Mesodermal cell (in vitro differentiated cells): ENCODE results near the gene ARHGEF7.

Source experiments
- H3K27ac ChIP-seq: 2 replicates; pipeline ENCODE4 v1.7.0; 2013; ENCODE audit warnings: mild to moderate bottlenecking, low read depth, low read length, moderate library complexity; ENCODE audit not compliant: severe bottlenecking
- H3K36me3 ChIP-seq: 2 replicates; pipeline ENCODE4 v1.7.1; 2013; ENCODE audit warnings: mild to moderate bottlenecking, low read length, moderate library complexity; ENCODE audit not compliant: control insufficient read depth, insufficient read depth
- H3K4me1 ChIP-seq: one replicate; pipeline ENCODE4 v1.7.1; 2013; ENCODE audit warnings: mild to moderate bottlenecking, low read length; ENCODE audit not compliant: insufficient read depth, control insufficient read depth, poor library complexity, severe bottlenecking
- H3K4me3 ChIP-seq: 2 replicates; pipeline ENCODE4 v1.7.0; 2013; ENCODE audit warnings: low read length, control low read depth, mild to moderate bottlenecking; ENCODE audit not compliant: insufficient read depth, poor library complexity, severe bottlenecking; ENCODE audit errors: extremely low read depth
- H3K9me3 ChIP-seq: 2 replicates; pipeline ENCODE4 v1.7.1; 2013; ENCODE audit warnings: mild to moderate bottlenecking, low read length, moderate library complexity; ENCODE audit not compliant: control insufficient read depth
- WGBS, 2 experiments: methylation state at CpG; one replicate each; pipeline ENCODE4 v1.1.5; 2013; ENCODE audit warnings: missing lambda C conversion rate in 2 of 2; ENCODE audit not compliant: insufficient coverage in 2 of 2; 5-methylcytosine and 5-hydroxymethylcytosine counted together

Gene ARHGEF7

GRCh38 chr13:111278258-111278657 lies 163.1 kb downstream of the ARHGEF7 start:
- WGBS, 2 experiments, result 93 to 100% methylated on average over 7 to 10 of the region's 10 CpGs

GRCh38 chr13:111278743-111279652 lies 163.9 kb downstream of the ARHGEF7 start:
- 96 to 98% methylated on average over 14 to 16 of the region's 17 CpGs for WGBS, 2 experiments
- Histone ChIP-seq H3K27ac (no peak overlapping the region), H3K4me3 (no peak overlapping the region), H3K9me3 (no peaks in the 10 kb centered on the region), H3K4me1 (peaks cover 11% of the 10 kb centered on the region), H3K36me3 (peaks cover 79% of the 10 kb centered on the region)

More at GRCh38 chr13:111278258-111278657, 163.1 kb downstream of the ARHGEF7 start:
- no peak overlapping the region for H3K4me3 ChIP-seq
- H3K27ac ChIP-seq, result no peak overlapping the region
- H3K4me1 ChIP-seq, result peaks cover 11% of the 10 kb centered on the region
- H3K36me3 ChIP-seq, result peaks cover 78% of the 10 kb centered on the region
- H3K9me3 ChIP-seq, result no peaks in the 10 kb centered on the region

- H3K36me3 ChIP-seq, result peaks cover 78% of the 10 kb centered on the region
- no peak overlapping the region for H3K4me3 ChIP-seq
- peaks cover 11% of the 10 kb centered on the region for H3K4me1 ChIP-seq
- H3K27ac ChIP-seq, result no peak overlapping the region
- H3K9me3 ChIP-seq, result no peaks in the 10 kb centered on the region
- WGBS, 2 experiments, result 98% methylated on average over 8 of the region's 12 CpGs; no CpG with 5 or more reads in 1 of the 2 experiments
Observed at GRCh38 chr13:111280226-111280625, 165.1 kb downstream of the ARHGEF7 start.

GRCh38 chr13:111280681-111281585 lies 165.8 kb downstream of the ARHGEF7 start:
- WGBS, 2 experiments, result 95 to 100% methylated on average over 2 to 11 of the region's 12 CpGs
- peaks cover 11% of the 10 kb centered on the region for H3K4me1 ChIP-seq
- peak overlapping the region; percentile 29 for H3K27ac ChIP-seq
- no peaks in the 10 kb centered on the region for H3K9me3 ChIP-seq
- H3K4me3 ChIP-seq, result no peak overlapping the region
- peaks cover 78% of the 10 kb centered on the region for H3K36me3 ChIP-seq

GRCh38 chr13:111281751-111282311 lies 166.7 kb downstream of the ARHGEF7 start:
- Histone ChIP-seq H3K4me1 (peaks cover 11% of the 10 kb centered on the region), H3K36me3 (peaks cover 80% of the 10 kb centered on the region), H3K27ac (no peak overlapping the region), H3K4me3 (no peak overlapping the region), H3K9me3 (no peaks in the 10 kb centered on the region)
- 93 to 100% methylated on average over 2 to 6 of the region's 10 CpGs for WGBS, 2 experiments

- H3K4me1 ChIP-seq, result peaks cover 11% of the 10 kb centered on the region
- WGBS, 2 experiments, result 97 to 100% methylated on average over 3 to 4 of the region's 5 CpGs
- no peak overlapping the region for H3K27ac ChIP-seq
- H3K4me3 ChIP-seq, result no peak overlapping the region
- H3K36me3 ChIP-seq, result peaks cover 86% of the 10 kb centered on the region
- H3K9me3 ChIP-seq, result no peaks in the 10 kb centered on the region
Observed at GRCh38 chr13:111282425-111282824, 167.3 kb downstream of the ARHGEF7 start.

GRCh38 chr13:111282997-111283396 lies 167.9 kb downstream of the ARHGEF7 start:
- no peak overlapping the region for H3K27ac ChIP-seq
- H3K9me3 ChIP-seq, result no peaks in the 10 kb centered on the region
- 95 to 98% methylated on average over 16 to 23 of the region's 23 CpGs for WGBS, 2 experiments
- H3K4me1 ChIP-seq, result peaks cover 11% of the 10 kb centered on the region
- no peak overlapping the region for H3K4me3 ChIP-seq
- peaks cover 86% of the 10 kb centered on the region for H3K36me3 ChIP-seq

- H3K4me3 ChIP-seq, result no peak overlapping the region
- H3K36me3 ChIP-seq, result peaks cover 86% of the 10 kb centered on the region
- H3K9me3 ChIP-seq, result no peaks in the 10 kb centered on the region
- H3K27ac ChIP-seq, result no peak overlapping the region
- peaks cover 11% of the 10 kb centered on the region for H3K4me1 ChIP-seq
- WGBS, 2 experiments, result 92 to 100% methylated on average over 5 to 8 of the region's 10 CpGs
Observed at GRCh38 chr13:111283457-111283856, 168.3 kb downstream of the ARHGEF7 start.

GRCh38 chr13:111283991-111284390 lies 168.9 kb downstream of the ARHGEF7 start:
- Histone ChIP-seq H3K36me3 (peaks cover 84% of the 10 kb centered on the region), H3K9me3 (no peaks in the 10 kb centered on the region), H3K4me1 (peaks cover 11% of the 10 kb centered on the region), H3K27ac (no peak overlapping the region), H3K4me3 (no peak overlapping the region)
- 95 to 96% methylated on average over 5 to 9 of the region's 9 CpGs for WGBS, 2 experiments

GRCh38 chr13:111284565-111284964 lies 169.5 kb downstream of the ARHGEF7 start:
- Histone ChIP-seq H3K27ac (no peak overlapping the region), H3K4me1 (peaks cover 11% of the 10 kb centered on the region), H3K4me3 (no peak overlapping the region), H3K36me3 (peaks cover 84% of the 10 kb centered on the region), H3K9me3 (no peaks in the 10 kb centered on the region)
- WGBS, 2 experiments, result 87 to 96% methylated on average over 10 to 11 of the region's 14 CpGs
